Measurements from ENCODE around the gene KRT1. TPM values are rescaled to one million over a fixed set of nuclear protein-coding genes. Genes with fewer than 3 reads are reported as not detected.

KRT1 gene
- polyA plus RNA-seq, 12 donors = 0.17 to 1,255 (median 2.6) TPM; not detected in 2

GRCh38 chr12:52699373-52699772 is 19.2 kb upstream of the KRT1 start:
- no peak for DNase-seq

- DNase-seq = no peak
Measured at GRCh38 chr12:52698651-52699340, 18.6 kb upstream of the KRT1 start.

- no peak for DNase-seq
Measured at GRCh38 chr12:52697058-52697582, 16.9 kb upstream of the KRT1 start.

GRCh38 chr12:52696588-52696987 is 16.4 kb upstream of the KRT1 start:
- no peak for DNase-seq

- no peak for DNase-seq
Measured at GRCh38 chr12:52695039-52695438, 14.8 kb upstream of the KRT1 start.

GRCh38 chr12:52694151-52694550 is 13.9 kb upstream of the KRT1 start:
- no peak for DNase-seq

- no peak for DNase-seq
Measured at GRCh38 chr12:52693261-52693660, 13.1 kb upstream of the KRT1 start.

GRCh38 chr12:52692254-52692653 is 12.0 kb upstream of the KRT1 start:
- no peak for DNase-seq

- DNase-seq = no peak
Measured at GRCh38 chr12:52691841-52692150, 11.6 kb upstream of the KRT1 start.

- no peak for DNase-seq
Measured at GRCh38 chr12:52691076-52691840, 11.1 kb upstream of the KRT1 start.

- DNase-seq = no peak
Measured at GRCh38 chr12:52690351-52691075, 10.3 kb upstream of the KRT1 start.

GRCh38 chr12:52689936-52690335 is 9.7 kb upstream of the KRT1 start:
- DNase-seq = no peak

- DNase-seq = no peak
Measured at GRCh38 chr12:52689239-52689638, 9.0 kb upstream of the KRT1 start.

- DNase-seq = no peak
Measured at GRCh38 chr12:52688481-52688880, 8.3 kb upstream of the KRT1 start.

GRCh38 chr12:52687497-52688385 is 7.5 kb upstream of the KRT1 start:
- no peak for DNase-seq

- DNase-seq = no peak
Measured at GRCh38 chr12:52686756-52687487, 6.7 kb upstream of the KRT1 start.

- DNase-seq = no peak
Measured at GRCh38 chr12:52686063-52686462, 5.9 kb upstream of the KRT1 start.

GRCh38 chr12:52685406-52685890 is 5.2 kb upstream of the KRT1 start:
- DNase-seq = no peak

- no peak for DNase-seq
Measured at GRCh38 chr12:52684431-52684830, 4.2 kb upstream of the KRT1 start.

- DNase-seq = no peak
Measured at GRCh38 chr12:52683575-52684300, 3.5 kb upstream of the KRT1 start.
